HG03457 (cell line): Measurements from ENCODE around the gene GK.
"Not testable (repeated sequence)": the region's sequence is repeated elsewhere in the genome, so short reads cannot be mapped to it uniquely, and the experiment has no call there.

Experiments used
- ATAC-seq: cut with Tn5 transposase; IDR thresholded peaks from one replicate; pipeline ENCODE4 v1.9.1; 2021; ENCODE audit warnings: moderate number of reproducible peaks; ENCODE audit not compliant: unreplicated experiment

GK gene

DNA sequence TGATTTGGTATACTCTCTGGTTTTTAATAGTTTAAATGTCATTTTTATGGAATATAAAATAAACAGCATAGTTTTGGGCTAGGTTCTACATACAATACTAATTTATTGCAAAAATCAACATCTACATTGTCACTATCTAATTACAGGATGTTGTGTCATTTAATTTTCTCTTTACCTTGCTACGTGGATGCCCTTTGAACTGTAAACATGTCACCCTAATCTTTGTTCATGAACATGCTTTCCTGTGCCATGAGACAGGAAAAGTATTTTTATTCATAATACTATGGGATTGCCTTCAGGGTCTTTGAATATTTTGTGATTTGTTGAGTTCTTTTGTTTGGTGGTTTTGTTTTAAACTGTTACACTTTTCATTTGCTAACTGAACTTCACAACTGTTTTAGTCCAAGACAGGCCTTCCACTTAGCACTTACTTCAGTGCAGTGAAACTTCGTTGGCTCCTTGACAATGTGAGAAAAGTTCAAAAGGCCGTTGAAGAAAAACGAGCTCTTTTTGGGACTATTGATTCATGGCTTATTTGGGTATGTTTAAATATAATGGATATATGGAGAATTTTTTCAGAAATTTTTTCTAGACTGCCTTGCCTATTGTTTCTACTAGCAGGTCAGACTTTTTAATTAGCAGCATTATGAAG lies 40.9 kb downstream of the GK start:
- ATAC-seq, result no peak

DNA sequence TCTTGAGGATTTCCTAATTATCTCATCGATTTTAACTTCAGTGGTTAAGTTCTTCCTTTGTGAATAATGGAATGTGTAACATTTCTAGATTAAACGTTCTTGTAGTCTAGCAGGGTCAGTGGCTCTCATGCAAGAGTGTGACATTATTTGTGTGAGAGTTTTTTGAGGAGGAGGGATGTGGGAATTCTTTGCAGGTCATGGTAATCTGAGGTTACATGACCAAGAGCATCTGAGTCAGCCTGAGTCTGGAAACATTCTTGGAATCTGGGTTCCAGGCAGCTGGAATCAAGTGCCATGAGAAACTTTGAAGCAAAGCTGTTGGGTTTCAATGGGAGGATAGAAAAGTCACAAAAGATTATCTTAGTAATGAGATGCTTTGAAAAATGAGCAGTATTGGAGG lies 49.5 kb downstream of the GK start:
- ATAC-seq, result no peak

DNA sequence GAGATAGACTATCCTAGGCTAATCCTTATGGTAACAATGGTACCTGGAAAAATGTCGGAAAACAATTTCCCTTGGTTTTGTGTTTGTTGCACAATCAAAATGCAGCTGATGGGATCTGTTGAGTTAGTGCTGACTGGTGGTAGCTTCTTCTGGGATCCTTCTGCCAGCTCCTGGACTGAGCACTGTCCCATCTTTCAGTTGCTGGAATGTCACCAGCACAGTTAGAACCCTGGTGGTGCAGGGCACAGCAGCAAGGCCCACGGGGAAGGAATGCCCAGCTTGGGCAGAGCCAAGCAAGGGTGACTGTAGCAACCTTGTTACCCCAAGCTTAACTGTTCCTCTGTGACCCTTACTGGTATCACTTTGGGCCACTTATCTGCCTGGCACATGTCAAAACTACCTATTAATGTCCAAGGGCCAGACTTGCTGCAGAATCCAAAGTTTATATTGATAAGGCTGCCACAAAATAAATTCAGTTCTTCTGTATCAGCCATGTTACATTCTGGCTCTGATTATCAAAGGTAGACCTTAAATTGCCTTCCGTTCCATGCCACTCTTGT lies 53.1 kb downstream of the GK start:
- no peak for ATAC-seq

DNA sequence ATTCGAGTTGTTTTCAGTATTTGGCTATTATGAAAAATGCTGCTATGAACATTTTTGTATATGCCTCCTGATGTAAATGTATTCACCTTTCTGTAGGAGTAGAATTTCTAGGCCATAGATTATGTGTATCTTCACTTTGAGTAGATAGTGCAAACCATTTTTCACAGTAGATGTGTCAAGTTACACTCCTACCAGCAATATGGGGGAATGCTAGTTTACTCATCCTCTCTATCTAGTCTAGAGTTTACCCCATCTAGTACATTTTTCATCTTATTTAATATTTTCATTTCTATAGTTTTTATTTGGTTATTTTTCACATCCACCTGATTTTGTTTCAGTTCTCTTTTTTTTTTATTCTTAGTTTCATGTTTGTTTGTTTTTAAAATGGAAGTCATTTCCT lies 59.0 kb downstream of the GK start:
- ATAC-seq, result no peak

DNA sequence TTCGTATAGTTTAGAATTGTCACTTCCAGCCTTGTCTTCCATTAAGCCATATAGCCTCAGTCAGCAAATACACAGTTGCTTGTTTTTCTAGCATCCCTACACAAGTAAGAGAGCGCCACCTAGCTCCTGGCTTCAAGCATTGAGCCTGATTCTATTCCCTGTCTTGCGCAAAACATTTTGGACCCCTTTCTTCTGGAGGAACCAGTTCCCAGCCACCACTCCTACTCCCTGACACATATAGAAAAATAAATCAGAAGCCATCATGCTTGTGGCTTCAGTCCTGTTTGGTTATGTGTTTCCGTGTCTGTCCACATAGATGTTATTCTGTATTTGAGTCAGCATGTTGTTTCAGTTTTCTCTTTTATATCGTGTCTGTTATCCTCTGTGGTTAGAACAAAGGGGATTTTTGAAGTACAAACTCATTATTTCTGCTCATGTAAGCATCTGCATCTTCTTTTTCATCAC lies 59.9 kb downstream of the GK start:
- peak; percentile 82 for ATAC-seq

DNA sequence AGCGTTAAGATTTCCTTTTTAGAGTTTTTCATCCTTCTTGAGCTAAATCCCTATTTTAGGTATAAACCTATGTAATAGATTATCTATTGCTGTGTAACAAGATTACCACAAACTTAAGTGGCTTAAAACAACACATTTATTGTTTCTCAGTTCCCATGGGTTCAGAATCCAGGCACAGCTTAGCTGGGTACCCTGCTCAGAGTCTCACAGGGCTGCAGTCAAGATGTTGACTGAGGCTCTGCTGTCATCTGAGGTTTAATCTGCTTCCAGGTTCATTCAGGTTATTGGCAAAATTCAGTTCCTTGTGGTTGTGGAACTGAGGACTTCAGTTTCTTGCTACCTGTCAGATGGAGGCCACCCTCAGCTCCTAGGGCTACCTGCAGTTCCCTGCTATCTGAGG lies 60.9 kb downstream of the GK start:
- ATAC-seq, result peak; percentile 48

DNA sequence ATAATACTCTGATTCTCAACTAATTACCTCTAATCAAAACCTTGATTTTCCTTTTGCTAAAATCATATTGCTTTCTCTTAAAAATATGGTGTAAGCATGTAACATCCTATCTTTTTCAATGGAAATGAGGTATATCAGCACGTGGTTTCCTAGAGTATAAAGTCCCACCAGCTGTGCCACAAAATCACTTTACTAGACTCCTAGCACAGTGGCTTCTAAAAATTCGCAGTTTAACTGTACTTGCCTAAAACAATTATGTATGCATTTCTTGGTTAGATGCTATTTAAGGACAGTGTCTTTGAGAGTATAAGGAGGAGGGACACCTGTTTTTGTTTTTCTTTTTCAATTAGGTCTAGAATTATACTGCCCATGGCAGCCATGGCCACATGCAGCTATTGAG lies 62.8 kb downstream of the GK start:
- ATAC-seq, result no peak

DNA sequence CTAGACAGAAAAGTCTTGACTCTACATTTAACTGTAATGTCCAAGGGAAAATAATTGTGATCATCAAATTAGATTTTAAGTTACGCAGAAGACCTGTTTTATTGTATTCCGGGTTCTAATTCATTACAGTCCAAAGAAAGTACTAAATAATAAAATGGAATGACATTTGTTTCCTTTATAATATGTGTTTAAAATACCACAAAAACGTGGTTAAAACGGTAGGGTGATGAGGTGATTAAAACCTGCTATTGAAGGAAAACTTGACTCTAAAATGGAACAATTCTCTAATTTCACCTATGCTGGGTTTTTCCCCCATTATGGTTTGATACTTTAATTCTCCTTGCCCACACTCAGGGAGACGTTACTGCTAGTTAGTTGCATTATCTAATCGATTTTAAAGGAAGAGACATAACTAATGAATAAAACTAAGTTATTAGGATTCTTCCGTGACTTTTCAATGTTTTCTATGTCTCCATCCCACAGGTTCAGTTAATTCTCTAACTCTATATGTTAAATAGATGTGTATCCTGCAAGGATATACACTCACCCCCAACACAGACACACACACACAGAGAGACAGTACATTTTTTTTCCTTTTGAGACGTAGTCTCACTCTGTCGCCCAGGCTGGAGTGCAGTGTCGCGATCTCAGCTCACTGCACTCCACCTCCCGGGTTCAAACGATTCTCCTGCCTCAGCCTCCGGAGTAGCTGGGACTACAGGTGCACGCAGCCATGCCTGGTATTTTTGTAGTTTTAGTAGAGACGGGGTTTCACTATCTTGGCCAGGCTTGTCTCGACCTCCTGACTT lies 80.8 kb downstream of the GK start:
- ATAC-seq, result no peak

DNA sequence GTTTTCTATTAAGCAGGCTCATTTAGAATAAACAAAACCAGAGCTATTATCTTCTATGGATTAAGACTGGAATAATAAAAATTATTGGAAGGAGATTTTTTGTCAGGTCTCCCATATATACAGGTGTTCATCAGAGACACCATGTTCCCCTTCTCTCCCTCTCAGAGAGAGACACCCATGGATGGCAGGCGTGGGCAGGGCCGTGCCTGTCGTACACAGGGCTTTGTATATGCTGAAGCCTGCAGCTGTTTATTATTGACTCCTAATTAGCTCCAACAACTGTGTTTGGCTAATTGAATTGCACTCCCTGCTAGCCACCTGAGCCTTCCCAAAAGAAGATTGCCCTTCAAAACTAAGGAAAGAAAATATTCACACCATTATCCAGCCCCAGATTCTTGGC lies 81.6 kb downstream of the GK start:
- ATAC-seq, result no peak

DNA sequence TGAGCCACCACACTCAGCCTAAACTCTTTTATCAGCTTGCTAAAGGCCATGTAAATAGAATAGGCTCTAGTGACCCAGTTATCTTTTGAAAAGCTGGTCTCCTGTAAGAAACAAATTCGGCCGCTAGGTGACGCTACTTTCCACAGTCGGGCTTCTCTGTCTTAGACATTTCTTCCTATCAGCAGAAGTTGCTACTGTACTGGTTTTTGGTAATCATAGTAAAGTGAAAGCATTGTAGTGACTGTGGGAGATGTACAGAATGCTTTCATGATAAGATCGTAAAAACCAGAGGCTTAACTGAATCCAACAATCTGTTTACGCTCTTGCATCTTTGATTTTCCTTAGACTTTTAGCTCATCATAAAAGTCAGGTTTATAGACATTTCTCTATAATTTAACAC lies 82.6 kb downstream of the GK start:
- ATAC-seq, result peak; percentile 97

DNA sequence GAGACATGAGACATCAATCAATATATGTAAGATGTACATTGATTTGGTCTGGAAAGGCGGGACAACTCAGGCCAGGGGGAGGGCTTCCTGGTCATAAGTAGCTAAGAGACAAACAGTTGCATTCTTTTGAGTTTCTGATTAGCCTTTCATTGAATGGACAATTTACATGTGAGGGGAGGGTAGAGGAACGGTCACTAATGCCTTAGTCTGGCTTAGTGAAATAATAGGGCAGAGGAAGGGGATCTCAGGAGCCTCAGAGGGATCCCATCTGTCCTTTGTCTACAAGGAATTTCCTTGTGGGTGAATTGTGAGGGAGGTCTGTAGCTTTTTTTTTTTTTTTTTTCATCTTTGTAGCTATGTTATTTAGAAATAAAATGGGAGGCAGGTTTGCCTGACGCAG lies 88.3 kb downstream of the GK start:
- ATAC-seq, result no peak

DNA sequence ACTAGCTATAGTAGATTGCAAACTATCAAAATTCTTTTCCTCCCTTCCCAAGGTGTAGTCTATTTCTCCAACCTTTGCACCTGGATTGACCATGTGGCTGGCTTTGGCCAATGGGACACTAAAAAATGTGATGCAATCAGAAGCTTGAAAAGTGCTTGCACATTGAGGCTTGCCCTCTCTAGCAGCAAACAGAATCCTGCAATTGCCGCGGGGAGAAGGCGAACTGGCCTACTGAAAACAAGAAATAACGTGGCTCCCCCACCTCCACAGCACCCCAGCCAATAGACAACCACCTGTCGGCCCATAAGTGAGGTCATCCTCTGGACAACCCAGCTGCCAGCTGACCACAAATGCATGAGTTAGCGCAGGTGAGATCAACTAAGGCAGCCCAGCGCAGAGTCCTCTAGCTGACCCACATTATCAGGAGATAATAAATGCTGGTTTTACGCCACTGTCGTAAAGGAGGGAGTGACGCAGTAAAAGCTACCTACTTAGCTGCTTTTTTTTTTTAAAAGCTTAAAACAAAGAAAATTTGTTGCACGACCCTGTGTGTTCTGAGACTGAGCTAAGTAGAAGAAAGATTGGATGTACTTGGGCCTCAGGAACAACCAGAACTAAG lies 95.2 kb downstream of the GK start:
- ATAC-seq, result no peak

DNA sequence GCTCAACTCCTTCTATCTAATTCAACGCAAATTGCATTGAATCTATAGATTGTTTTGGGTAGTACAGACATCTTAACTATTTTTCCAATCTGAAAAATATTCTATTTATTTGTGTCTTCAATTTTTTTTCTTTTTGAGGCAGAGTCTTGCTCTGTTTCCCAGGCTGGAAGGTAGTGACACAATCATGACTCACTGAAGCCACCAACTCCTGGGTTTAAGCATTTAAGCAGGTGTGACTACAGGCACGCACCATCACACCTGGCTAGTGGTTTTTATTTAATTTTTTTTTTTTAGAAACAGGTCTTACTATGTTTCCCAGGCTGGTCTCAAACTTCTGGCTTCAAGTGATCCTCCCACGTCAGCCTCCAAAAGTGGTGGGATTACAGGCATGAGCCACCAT lies 98.3 kb downstream of the GK start:
- no peak for ATAC-seq

DNA sequence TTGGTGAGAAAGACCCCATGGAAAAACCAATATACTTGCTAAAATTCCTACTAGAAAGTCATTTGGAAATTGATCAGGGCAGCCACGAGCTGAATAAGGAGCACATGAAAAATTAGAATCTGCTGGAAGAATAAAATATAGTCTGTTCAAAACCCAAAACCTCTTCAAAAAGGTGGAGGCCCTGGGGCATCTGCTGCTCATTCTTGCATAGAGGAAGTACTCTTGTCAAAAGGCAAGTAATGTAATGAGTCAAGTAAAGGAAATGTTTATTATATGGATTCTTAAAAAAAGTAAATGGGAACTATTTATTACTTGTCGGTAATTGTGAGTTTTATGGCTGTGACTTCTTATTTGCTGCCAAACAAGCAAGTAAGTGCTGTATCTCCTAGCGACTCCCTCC lies 109.5 kb downstream of the GK start:
- no peak for ATAC-seq

DNA sequence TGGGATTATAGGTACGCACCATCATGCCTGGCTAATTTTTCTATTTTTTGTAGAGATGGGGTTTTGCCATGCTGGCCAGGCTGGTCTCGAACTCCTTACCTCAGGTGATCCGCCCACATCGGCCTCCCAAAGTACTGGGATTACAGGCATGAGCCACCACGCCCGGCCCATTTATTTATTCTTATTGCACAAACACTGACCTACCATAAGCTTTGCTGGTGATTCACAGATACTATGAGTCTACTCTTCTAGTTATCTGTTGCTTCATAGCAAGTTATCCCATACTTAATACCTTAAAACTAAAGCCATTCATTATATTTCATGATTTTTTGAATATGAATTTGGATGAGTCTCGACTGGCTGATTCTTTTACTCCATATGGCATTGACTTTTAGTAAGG lies 120.5 kb downstream of the GK start:
- ATAC-seq, result not testable (repeated sequence)

DNA sequence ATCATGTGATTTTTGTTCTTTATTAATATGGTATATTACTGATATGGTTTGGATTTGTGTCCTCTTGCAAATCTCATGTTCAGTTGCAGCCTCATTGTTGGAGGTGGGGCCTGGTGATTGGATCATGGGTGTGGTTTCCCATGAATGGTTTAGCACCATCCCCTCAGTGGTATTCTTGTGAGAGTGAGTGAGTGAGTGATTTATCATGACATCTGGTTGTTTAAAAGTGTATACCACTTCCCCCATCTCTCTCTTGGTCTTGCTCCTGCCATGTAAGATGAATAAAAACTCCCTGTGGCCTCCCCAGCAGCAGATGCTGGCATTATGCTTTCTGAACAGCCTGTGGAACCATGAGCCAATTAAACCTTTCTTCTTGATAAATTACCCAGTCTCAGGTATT lies 124.4 kb downstream of the GK start:
- no peak for ATAC-seq

DNA sequence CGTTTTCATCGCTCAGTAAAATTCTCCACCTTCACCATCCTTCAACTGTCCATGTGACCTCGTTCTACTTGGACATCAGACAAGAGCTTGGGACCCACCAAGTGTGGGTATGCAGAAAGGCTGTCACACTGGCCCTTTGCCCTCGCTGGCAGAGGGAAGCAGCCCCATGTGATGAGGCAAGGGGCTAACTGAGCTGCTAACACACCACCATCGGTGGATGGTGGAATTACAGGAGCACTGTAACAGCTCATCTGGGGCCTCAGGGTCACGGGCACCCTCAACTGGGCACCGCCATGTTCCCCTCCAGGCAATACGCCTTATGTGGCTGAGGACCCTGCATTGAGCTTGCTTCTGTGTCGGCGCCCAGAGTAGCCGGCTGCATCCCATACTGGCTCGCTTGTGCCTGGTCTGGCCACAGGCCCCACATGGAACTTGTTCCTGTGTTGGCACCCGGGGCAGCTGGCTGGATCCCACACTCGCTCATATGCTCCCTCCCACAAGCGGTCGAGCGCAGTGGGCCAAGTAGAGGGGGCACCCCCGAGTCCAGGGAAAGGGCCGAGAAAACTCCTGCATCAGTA lies 126.3 kb downstream of the GK start:
- ATAC-seq, result no peak
